Pancreas (tissue), 10 donors: ENCODE results near the gene COLGALT1. TPM values are rescaled to one million over a fixed set of nuclear protein-coding genes. Genes with fewer than 3 reads are reported as not detected.
A peak's percentile ranks its signal among the peaks of the same experiment; 100 is the strongest.

Experiments
- ATAC-seq, 4 donors: fragments of 200-7000 bp; cut with Tn5 transposase; one replicate each; pipeline versions ENCODE4 v1.8.0 to v1.9.1; 2020; ENCODE audit warnings: mild to moderate bottlenecking in 4 of 4, moderate library complexity in 4 of 4
- DNase-seq, 6 donors: peaks; one replicate each; pipeline ENCODE4 v3.0.0-alpha.2; 2020
- FAIRE-seq: peaks from 2 replicates; lab custom pipeline; 2012; peaks lifted over from hg19 to GRCh38; lab: Jason Lieb, UNC
- H3K27ac ChIP-seq, 4 donors: fragments of 200-600 bp; sonication (generic); 1 replicate in 3 of 4; 2 replicates in 1 of 4; pipeline versions ENCODE4 v1.5.0 to v1.8.0; 2020
- H3K27me3 ChIP-seq, 4 donors: fragments of 200-600 bp; one replicate each; pipeline ENCODE4 v1.8.0; 2021
- H3K36me3 ChIP-seq, 3 donors: fragments of 200-600 bp; sonication (generic) in 1 of 3; one replicate each; pipeline versions ENCODE4 v1.5.0 to v1.8.0; 2020 to 2021
- H3K4me1 ChIP-seq, 3 donors: fragments of 200-600 bp; one replicate each; pipeline ENCODE4 v1.8.0; 2021
- H3K4me3 ChIP-seq, 4 donors: fragments of 200-600 bp; sonication (generic) in 2 of 4; one replicate each; pipeline versions ENCODE4 v1.5.0 to v1.8.0; 2020 to 2021
- H3K9me3 ChIP-seq, 4 donors: fragments of 200-600 bp; one replicate each; pipeline ENCODE4 v1.8.0; 2021
- CTCF ChIP-seq, 4 donors: fragments of 200-600 bp; sonication (generic) in 3 of 4; IDR thresholded peaks; one replicate each; pipeline versions ENCODE4 v1.5.0 to v1.8.0; 2021; ENCODE audit warnings: antibody characterized with exemption in 4 of 4
- WGBS, 2 donors: extraction: QIAGEN DNeasy Blood & Tissue Kit; methylation state at CpG; one replicate each; pipeline ENCODE4 v1.1.7; 2013; 5-methylcytosine and 5-hydroxymethylcytosine counted together
- intact Hi-C, 3 donors: fragments of 100-400 bp; cut with DNase I; formaldehyde crosslinking; loops; one replicate each; pipeline versions ENCODE4 v1.11.1 to v1.14.2; 2022
- polyA plus RNA-seq, 2 donors: library from polyadenylated mRNA; stranded (reverse); fragments of 200-250 nt; gene quantifications; one replicate each; pipeline ENCODE4 v1.2.3, GENCODE V29; 2013
- total RNA-seq, 6 donors: library from RNA; stranded (reverse); fragmentation: NEBNext Ultra II Directional in 4 of 6; extraction: Animal tissue kit (Norgen Biotek cat#: 25700) in 4 of 6; gene quantifications; one replicate each; pipeline versions ENCODE4 v1.2.1 to v1.2.4, GENCODE V29; 2021 to 2023
- donor health status: healthy with polysubstance abuse.
- donor health status: DM: no; HTN: no; CAD: no; lungs with moderate emphysema.
- donor health status: DM: no; HTN: no; CAD: no.
- donor health status: control.
- donor health status: control.
- donor health status: Bipolar disorder and iron deficiency.
- donor health status: DM: yes; HTN: yes; CAD: no.
- donor health status: DM: no; HTN: no; CAD: no.
- donor health status: DM: no; HTN: no; CAD: no.
- donor health status: DM: yes; HTN: yes; CAD: no.

COLGALT1 gene
- total and polyA plus RNA-seq, 8 donors: 13.5 to 50.6 (median 24.3) TPM

GRCh38 chr19:17605761-17606589 is 50.5 kb downstream of the COLGALT1 start:
- no peaks in the 10 kb centered on the region for H3K9me3 ChIP-seq
- H3K36me3 ChIP-seq: no peaks in the 10 kb centered on the region
- DNase-seq (peak; percentile 73 to 92 (median 86)), FAIRE-seq (no peak), ATAC-seq (peak; percentile 83 to 95 (median 86))
- peak overlapping the region in 2 of 4 donors; percentile 44 to 60 for H3K27ac ChIP-seq
- H3K27me3 ChIP-seq: no peaks in the 10 kb centered on the region
- peaks cover 0 to 8% (median 5%) of the 10 kb centered on the region in 3 donors for H3K4me1 ChIP-seq
- peak; percentile 17 to 36 (median 34) for TF ChIP-seq CTCF (IDR thresholded peaks at IDR 0.05)
- intact Hi-C loops: no loop called here
- WGBS, 2 donors: 3 to 5% methylated on average over 75 to 85 of the region's 85 CpGs
- H3K4me3 ChIP-seq: peak overlapping the region in 3 of 4 donors; percentile 7 to 50 (median 19)

- Histone ChIP-seq H3K4me1 (peaks cover 0 to 8% (median 5%) of the 10 kb centered on the region in 3 donors), H3K36me3 (no peaks in the 10 kb centered on the region), H3K9me3 (no peaks in the 10 kb centered on the region), H3K27ac (no peak overlapping the region), H3K4me3 (peak overlapping the region in 2 of 4 donors; percentile 19 to 50), H3K27me3 (no peaks in the 10 kb centered on the region)
- no peak for TF ChIP-seq CTCF (IDR thresholded peaks at IDR 0.05)
- no peak for DNase-seq
- 17 to 20% methylated on average over 18 of the region's 18 CpGs for WGBS, 2 donors
- peak in 1 of 4 donors; percentile 4 for ATAC-seq
- intact Hi-C loops: no loop called here
- no peak for FAIRE-seq
Observed at GRCh38 chr19:17606590-17607185, 51.2 kb downstream of the COLGALT1 start.

- DNase-seq (no peak), FAIRE-seq (no peak), ATAC-seq (no peak)
- Histone ChIP-seq H3K9me3 (no peaks in the 10 kb centered on the region), H3K4me1 (peaks cover 0 to 8% (median 5%) of the 10 kb centered on the region in 3 donors), H3K27ac (no peak overlapping the region), H3K36me3 (no peaks in the 10 kb centered on the region), H3K27me3 (no peaks in the 10 kb centered on the region), H3K4me3 (no peak overlapping the region)
- WGBS, 2 donors: 92 to 93% methylated on average over 9 of the region's 9 CpGs
- TF ChIP-seq CTCF (IDR thresholded peaks at IDR 0.05): no peak
- intact Hi-C loops: no loop called here
Observed at GRCh38 chr19:17607936-17608335, 52.5 kb downstream of the COLGALT1 start.

- Histone ChIP-seq H3K4me1 (peaks cover 0 to 8% (median 5%) of the 10 kb centered on the region in 3 donors), H3K27me3 (no peaks in the 10 kb centered on the region), H3K4me3 (no peak overlapping the region), H3K9me3 (no peaks in the 10 kb centered on the region), H3K27ac (no peak overlapping the region), H3K36me3 (no peaks in the 10 kb centered on the region)
- ATAC-seq: no peak
- 56 to 70% methylated on average over 7 of the region's 7 CpGs for WGBS, 2 donors
- DNase-seq: no peak
- intact Hi-C loops: no loop called here
- no peak for FAIRE-seq
- no peak for TF ChIP-seq CTCF (IDR thresholded peaks at IDR 0.05)
Observed at GRCh38 chr19:17610384-17610783, 54.9 kb downstream of the COLGALT1 start.
